Kidney (tissue), 14 donors: ENCODE measurements around the gene ATE1. TPM values are rescaled to one million over a fixed set of nuclear protein-coding genes. Genes with fewer than 3 reads are reported as not detected.

ENCODE experiments used
- DNase-seq, 5 donors: peaks; one replicate each; pipeline ENCODE4 v3.0.0-alpha.2; 2013 to 2020
- FAIRE-seq: peaks from 2 replicates; lab custom pipeline; 2012; peaks lifted over from hg19 to GRCh38; lab: Jason Lieb, UNC
- H3K27ac ChIP-seq, 2 donors: one replicate each; pipeline ENCODE4 v1.7.0; 2013; ENCODE audit warnings: low read depth in 2 of 2, low read length in 2 of 2, inconsistent platforms in 1 of 2
- H3K27me3 ChIP-seq: one replicate; pipeline ENCODE4 v1.7.1; 2013; ENCODE audit warnings: low read length, inconsistent platforms; ENCODE audit not compliant: control insufficient read depth, insufficient read depth
- H3K36me3 ChIP-seq, 3 donors: one replicate each; pipeline versions ENCODE4 v1.7.0 to v1.7.1; 2013; ENCODE audit warnings: low read length in 3 of 3, control low read depth in 1 of 3, inconsistent platforms in 1 of 3; ENCODE audit not compliant: insufficient read depth in 3 of 3, control insufficient read depth in 2 of 3
- H3K4me1 ChIP-seq, 3 donors: one replicate each; pipeline versions ENCODE4 v1.7.0 to v1.7.1; 2013; ENCODE audit warnings: low read length in 3 of 3, inconsistent platforms in 1 of 3, low read depth in 1 of 3; ENCODE audit not compliant: control insufficient read depth in 2 of 3, insufficient read depth in 2 of 3
- H3K4me3 ChIP-seq, 3 donors: one replicate each; pipeline versions ENCODE4 v1.7.0 to v1.8.1; 2013; ENCODE audit warnings: low read length in 3 of 3, control low read depth in 1 of 3, inconsistent platforms in 1 of 3
- H3K9ac ChIP-seq, 3 donors: one replicate each; pipeline versions ENCODE4 v1.7.0 to v1.7.1; 2013; ENCODE audit warnings: low read length in 3 of 3, control low read depth in 1 of 3, inconsistent platforms in 1 of 3
- H3K9me3 ChIP-seq, 3 donors: one replicate each; pipeline versions ENCODE4 v1.7.0 to v1.7.1; 2013; ENCODE audit warnings: low read length in 3 of 3, control low read depth in 1 of 3, inconsistent platforms in 1 of 3; ENCODE audit not compliant: control insufficient read depth in 2 of 3, insufficient read depth in 1 of 3
- intact Hi-C: fragments of 100-400 bp; cut with DNase I; formaldehyde crosslinking; loops from one replicate; pipeline ENCODE4 v1.11.1; 2022
- polyA plus RNA-seq: library from polyadenylated mRNA; stranded (reverse); fragments of 350-450 nt; fragmentation: Illumina TruSeq; extraction: RNeasy Lipid Tissue Mini Kit (QIAGEN cat#74804); gene quantifications from one replicate; pipeline ENCODE4 v1.2.3, GENCODE V29; 2014; ENCODE audit warnings: low read depth, low replicate concordance; ENCODE audit not compliant: insufficient read depth
- total RNA-seq: library from RNA; stranded (reverse); fragmentation: NEBNext Ultra II Directional; extraction: Animal tissue kit (Norgen Biotek cat#: 25700); gene quantifications from one replicate; pipeline ENCODE4 v1.2.1, GENCODE V29; 2021
- TF ChIP-seq, protein P1 (sequence below): IDR thresholded peaks from 3 replicates; pipeline ENCODE4 v1.5.1; 2012; ENCODE audit warnings: mild to moderate bottlenecking, moderate library complexity, borderline replicate concordance; ENCODE audit not compliant: insufficient read depth; ENCODE audit errors: extremely low read depth
- donor health status: control.
- donor health status: control.
- donor health status: control.
- donor health status: control.
- donor health status: control.
- donor health status: DM: yes; HTN: yes; CAD: no.
- donor health status: Normal renal cell carcinoma (clear cell type).

The ATE1 gene
- total and polyA plus RNA-seq, 2 donors from 2014 or later, result 9.8 to 31.0 TPM

DNA sequence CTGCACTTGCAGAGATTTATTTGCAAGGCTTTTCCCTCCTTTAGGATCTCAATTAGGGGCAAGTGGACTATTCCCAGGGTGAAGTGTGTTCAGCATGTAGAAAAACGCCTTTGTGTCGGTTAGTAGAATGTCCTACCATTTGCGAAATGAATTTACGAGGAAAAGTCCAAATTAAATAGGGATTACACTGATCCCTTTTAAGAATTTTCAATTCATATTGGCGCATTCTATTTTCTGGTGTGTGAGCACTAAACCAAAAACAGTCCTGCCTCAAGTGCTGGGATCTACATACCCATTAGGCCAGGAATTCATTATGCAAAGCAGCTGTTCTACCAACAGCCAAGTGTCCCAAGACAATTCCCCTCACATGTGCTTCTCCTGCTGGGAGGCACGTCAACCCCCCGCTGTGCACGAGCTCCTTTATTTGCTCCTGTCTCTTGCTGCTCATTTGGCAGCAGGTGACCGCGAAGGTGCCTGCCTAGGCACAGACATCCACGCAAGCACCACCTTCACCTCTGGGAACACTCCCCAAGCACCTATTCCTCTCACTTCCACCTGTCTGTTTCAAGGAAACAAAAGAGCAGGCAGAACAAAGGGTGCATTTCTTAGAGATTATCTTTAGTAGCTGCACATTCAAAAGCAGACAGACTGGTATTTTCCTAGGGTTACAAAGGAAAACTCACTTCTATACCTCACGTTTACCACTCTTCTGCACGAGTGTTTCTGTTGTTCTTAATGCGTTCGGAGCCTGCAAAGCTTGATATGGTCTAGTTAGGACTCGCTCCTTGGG is 195.0 kb downstream of the ATE1 start:
- Histone ChIP-seq H3K9ac (no peak overlapping the region), H3K36me3 (no peaks in the 10 kb centered on the region), H3K4me1 (no peaks in the 10 kb centered on the region), H3K27me3 (no peaks in the 10 kb centered on the region), H3K27ac (no peak overlapping the region), H3K9me3 (no peaks in the 10 kb centered on the region), H3K4me3 (no peak overlapping the region)
- intact Hi-C loops, result loop anchor here (10.0 kb wide), 1 partner anchor 788 kb away; no protein-coding TSS in a partner anchor
- TF ChIP-seq, protein P1, sequence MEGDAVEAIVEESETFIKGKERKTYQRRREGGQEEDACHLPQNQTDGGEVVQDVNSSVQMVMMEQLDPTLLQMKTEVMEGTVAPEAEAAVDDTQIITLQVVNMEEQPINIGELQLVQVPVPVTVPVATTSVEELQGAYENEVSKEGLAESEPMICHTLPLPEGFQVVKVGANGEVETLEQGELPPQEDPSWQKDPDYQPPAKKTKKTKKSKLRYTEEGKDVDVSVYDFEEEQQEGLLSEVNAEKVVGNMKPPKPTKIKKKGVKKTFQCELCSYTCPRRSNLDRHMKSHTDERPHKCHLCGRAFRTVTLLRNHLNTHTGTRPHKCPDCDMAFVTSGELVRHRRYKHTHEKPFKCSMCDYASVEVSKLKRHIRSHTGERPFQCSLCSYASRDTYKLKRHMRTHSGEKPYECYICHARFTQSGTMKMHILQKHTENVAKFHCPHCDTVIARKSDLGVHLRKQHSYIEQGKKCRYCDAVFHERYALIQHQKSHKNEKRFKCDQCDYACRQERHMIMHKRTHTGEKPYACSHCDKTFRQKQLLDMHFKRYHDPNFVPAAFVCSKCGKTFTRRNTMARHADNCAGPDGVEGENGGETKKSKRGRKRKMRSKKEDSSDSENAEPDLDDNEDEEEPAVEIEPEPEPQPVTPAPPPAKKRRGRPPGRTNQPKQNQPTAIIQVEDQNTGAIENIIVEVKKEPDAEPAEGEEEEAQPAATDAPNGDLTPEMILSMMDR, result no peak
- FAIRE-seq (no peak), DNase-seq (no peak)

DNA sequence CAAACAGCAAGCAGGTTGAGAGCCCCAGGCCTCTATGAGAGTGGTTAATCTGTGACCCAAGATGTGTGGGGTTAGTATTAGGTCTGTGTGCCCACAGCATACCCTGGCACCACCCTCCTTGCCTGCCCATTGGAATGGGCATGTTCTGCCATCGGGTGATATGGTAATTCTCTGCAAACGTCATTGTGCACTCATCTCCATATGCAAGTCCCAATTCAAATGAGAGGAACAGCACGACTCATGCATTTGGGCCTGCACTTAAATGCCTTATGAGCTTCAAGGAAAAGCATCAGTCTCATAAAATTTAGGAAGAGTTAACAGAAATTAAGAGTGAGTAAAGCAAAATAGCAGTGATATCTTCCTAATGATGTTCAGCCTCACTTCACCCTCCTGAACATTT is 195.7 kb downstream of the ATE1 start:
- intact Hi-C loops, result loop anchor here (10.0 kb wide), 1 partner anchor 787 kb away; no protein-coding TSS in a partner anchor
- H3K9me3 ChIP-seq, result no peaks in the 10 kb centered on the region
- TF ChIP-seq, protein P1, result no peak
- no peak overlapping the region for H3K27ac ChIP-seq
- no peaks in the 10 kb centered on the region for H3K36me3 ChIP-seq
- no peaks in the 10 kb centered on the region for H3K27me3 ChIP-seq
- no peak overlapping the region for H3K9ac ChIP-seq
- no peak overlapping the region for H3K4me3 ChIP-seq
- DNase-seq, result no peak
- no peak for FAIRE-seq
- no peaks in the 10 kb centered on the region for H3K4me1 ChIP-seq

DNA sequence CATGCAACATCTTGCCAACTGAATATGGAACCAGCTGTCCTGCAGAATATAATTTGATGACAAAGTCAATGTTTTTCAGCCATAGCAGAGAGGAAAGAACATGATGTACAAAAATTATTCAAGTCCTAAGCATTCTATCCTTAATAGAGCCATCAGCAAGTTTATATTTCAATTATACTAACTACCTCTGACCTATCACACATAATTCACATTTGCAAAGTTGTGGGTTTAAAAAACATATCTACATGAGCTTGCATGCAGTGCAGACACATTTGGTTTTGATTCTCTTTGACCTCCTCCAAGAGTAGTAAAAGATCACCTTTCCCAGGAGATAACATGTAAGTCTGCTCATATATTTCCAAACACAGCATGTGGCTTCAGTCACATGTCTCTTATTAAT is 203.5 kb downstream of the ATE1 start:
- Histone ChIP-seq H3K27me3 (no peaks in the 10 kb centered on the region), H3K9me3 (no peaks in the 10 kb centered on the region), H3K9ac (no peak overlapping the region), H3K27ac (no peak overlapping the region), H3K36me3 (no peaks in the 10 kb centered on the region), H3K4me3 (no peak overlapping the region), H3K4me1 (no peaks in the 10 kb centered on the region)
- intact Hi-C loops, result no loop called here
- FAIRE-seq (no peak), DNase-seq (no peak)
- TF ChIP-seq, protein P1, result no peak

DNA sequence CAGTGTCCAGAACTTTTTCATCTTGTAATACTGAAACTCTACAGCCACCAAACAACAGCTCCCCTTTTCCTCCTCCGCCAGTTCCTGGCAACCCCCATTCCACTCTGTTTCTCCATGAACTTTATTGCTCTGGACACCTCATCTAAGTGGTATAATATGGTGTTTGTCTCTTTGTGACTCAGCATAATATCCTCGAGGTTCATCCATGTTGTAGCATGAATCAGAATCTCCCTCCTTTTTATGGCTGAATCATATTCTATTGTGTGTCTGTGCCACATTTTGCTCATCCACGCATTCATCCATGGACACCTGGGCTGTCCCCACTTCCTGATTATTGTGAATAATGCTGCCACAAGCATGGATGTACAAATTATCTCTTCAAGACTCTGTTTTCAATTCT is 205.2 kb downstream of the ATE1 start:
- H3K27me3 ChIP-seq, result no peaks in the 10 kb centered on the region
- no peak overlapping the region for H3K4me3 ChIP-seq
- DNase-seq (no peak), FAIRE-seq (no peak)
- H3K36me3 ChIP-seq, result no peaks in the 10 kb centered on the region
- H3K27ac ChIP-seq, result no peak overlapping the region
- no peaks in the 10 kb centered on the region for H3K9me3 ChIP-seq
- intact Hi-C loops, result no loop called here
- H3K9ac ChIP-seq, result no peak overlapping the region
- TF ChIP-seq, protein P1, result no peak
- H3K4me1 ChIP-seq, result no peaks in the 10 kb centered on the region
